Thyroid gland (tissue), 4 donors: ENCODE measurements around the gene SNRPE.

Source experiments
- CTCF ChIP-seq, 6 experiments: fragments of 200-600 bp in 3 of 6; fragments of 450-650 bp in 3 of 6; sonication (generic) in 3 of 6; IDR thresholded peaks; one replicate each; pipeline ENCODE4 v1.5.1; 2016 to 2019; ENCODE audit warnings: antibody characterized with exemption in 6 of 6, mild to moderate bottlenecking in 2 of 6, inconsistent platforms in 1 of 6, moderate library complexity in 1 of 6
- POLR2A ChIP-seq, 2 donors: fragments of 450-650 bp; IDR thresholded peaks; one replicate each; pipeline ENCODE4 v1.6.1; 2017; ENCODE audit warnings: antibody characterized with exemption in 2 of 2, mild to moderate bottlenecking in 2 of 2, moderate library complexity in 1 of 2

- TF ChIP-seq CTCF (IDR thresholded peaks at IDR 0.05) (no peak), POLR2A (IDR thresholded peaks at IDR 0.05) (no peak)
These were observed 2.4 kb upstream of the SNRPE start for GRCh38 chr1:203858975-203859374.
